Coronary artery (tissue), 2 donors: Measurements from ENCODE around the gene MORN5.

Source experiments
- DNase-seq: peaks from one replicate; pipeline ENCODE4 v3.0.0-alpha.2; 2017; ENCODE audit warnings: low spot score
- H3K27ac ChIP-seq, 2 donors: fragments of 200-600 bp; sonication (generic); one replicate each; pipeline ENCODE4 v1.5.1; 2016 to 2019
- H3K4me3 ChIP-seq: fragments of 200-600 bp; sonication (generic); 2 replicates; pipeline ENCODE4 v1.5.1; 2016; ENCODE audit warnings: mild to moderate bottlenecking, moderate library complexity
- TF ChIP-seq, protein P1 (sequence below): fragments of 200-600 bp; sonication (generic); IDR thresholded peaks from one replicate; pipeline ENCODE4 v1.5.1; 2019; ENCODE audit warnings: antibody characterized with exemption

The MORN5 gene

DNA sequence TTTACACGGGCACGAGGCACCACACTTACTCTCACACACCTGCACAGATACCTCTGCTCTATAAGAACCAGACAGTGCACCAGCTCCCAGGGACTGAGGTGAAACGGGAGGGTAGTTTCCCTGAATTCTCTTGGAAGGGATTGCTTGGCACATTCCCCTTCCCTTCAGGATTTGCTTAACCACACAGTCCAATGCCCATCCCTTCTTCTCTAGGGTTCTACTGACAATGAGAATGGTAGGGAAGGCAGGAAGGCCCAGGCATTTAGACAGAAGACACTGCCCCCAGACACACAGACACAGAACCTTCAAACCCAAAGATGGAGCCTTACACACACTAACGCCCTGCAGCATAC is 69.8 kb downstream of the MORN5 start:
- Histone ChIP-seq H3K4me3 (peak overlapping the region; percentile 64), H3K27ac (no peak overlapping the region)
- no peak for DNase-seq
- TF ChIP-seq, protein P1, sequence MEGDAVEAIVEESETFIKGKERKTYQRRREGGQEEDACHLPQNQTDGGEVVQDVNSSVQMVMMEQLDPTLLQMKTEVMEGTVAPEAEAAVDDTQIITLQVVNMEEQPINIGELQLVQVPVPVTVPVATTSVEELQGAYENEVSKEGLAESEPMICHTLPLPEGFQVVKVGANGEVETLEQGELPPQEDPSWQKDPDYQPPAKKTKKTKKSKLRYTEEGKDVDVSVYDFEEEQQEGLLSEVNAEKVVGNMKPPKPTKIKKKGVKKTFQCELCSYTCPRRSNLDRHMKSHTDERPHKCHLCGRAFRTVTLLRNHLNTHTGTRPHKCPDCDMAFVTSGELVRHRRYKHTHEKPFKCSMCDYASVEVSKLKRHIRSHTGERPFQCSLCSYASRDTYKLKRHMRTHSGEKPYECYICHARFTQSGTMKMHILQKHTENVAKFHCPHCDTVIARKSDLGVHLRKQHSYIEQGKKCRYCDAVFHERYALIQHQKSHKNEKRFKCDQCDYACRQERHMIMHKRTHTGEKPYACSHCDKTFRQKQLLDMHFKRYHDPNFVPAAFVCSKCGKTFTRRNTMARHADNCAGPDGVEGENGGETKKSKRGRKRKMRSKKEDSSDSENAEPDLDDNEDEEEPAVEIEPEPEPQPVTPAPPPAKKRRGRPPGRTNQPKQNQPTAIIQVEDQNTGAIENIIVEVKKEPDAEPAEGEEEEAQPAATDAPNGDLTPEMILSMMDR, result no peak

DNA sequence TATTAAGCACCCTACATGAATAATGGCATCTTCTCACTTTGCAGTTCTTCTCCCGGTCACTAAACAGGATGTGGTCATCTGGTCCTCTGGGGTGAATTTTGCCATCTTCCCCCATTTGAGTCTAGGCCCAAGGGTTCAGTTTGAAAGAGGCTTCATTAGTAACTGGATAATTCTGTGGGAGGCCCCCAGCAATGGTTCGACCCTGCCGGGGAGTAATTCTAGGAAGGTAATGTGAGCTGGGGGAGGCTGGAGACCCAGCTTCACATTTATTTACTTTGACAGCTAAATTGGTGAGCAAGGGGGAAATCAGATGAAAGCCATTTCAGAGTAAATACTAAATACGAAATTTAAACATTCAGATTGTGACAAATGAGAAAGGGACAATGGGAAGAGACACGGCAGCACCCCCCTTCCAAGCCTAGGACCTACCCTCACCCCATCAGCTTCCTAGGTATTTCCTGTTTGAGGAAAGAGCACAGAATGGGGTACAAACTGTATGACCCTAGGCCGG is 73.1 kb downstream of the MORN5 start:
- Histone ChIP-seq H3K27ac (no peak overlapping the region), H3K4me3 (no peak overlapping the region)
- DNase-seq, result no peak
- TF ChIP-seq, protein P1, result no peak

DNA sequence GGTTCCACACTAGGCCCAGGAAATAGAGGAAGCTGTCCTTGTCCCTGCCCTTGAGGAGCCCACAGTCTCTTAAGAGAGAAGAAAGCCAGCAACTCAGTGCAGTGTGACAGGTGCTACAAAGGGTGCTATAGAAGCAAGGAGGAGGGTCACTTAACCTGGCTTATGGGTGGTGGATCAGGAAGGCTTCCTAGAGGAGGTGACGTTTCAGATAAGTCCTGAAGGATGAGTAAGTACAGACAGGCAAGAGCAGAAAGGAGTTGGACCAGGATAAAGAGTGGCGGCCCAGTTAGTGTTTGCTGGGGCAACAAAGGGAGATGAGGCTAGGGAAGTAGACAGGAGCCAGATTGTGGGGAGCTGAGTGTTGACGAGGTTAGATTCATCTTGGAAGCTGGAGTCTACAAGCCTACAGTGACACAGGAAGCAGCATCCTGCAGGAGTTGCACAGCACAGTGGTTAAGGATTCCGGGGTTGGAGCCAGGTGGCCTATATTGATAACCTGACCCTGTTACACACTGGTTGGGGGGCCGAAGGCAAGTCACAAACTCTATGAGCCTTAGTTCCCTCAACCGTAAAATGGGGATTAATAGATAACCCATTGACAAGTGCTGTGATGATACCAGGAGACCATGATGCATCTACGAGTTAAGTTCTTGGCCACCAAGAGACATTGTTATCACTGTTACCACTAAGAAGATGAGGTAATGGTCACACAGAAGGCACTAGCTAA is 74.5 kb downstream of the MORN5 start:
- DNase-seq, result no peak

DNA sequence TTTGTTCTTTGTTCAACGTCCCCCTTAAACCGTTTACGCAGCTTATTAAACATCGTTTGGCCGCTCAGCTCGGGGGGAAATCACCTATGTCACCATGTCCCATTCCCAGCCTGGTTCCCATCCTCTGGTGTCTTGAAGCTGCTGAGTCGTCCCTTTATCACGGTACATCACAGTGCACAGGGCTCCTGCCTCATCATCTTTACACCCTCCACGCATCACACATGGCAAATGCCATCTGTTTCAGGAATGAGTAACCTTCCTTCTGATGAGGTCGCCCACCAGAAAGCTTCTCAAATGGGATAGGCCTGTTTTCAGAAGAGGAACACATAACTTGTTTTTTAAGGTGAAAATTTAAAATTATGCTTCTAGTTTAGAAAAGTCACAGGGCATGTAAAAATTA is 77.0 kb downstream of the MORN5 start:
- no peak for DNase-seq
- Histone ChIP-seq H3K27ac (no peak overlapping the region), H3K4me3 (no peak overlapping the region)
- TF ChIP-seq, protein P1, result no peak

More for the DNA sequence above, 74.5 kb downstream of the MORN5 start:
- Histone ChIP-seq H3K27ac (no peak overlapping the region), H3K4me3 (no peak overlapping the region)
- TF ChIP-seq, protein P1, result no peak

DNA sequence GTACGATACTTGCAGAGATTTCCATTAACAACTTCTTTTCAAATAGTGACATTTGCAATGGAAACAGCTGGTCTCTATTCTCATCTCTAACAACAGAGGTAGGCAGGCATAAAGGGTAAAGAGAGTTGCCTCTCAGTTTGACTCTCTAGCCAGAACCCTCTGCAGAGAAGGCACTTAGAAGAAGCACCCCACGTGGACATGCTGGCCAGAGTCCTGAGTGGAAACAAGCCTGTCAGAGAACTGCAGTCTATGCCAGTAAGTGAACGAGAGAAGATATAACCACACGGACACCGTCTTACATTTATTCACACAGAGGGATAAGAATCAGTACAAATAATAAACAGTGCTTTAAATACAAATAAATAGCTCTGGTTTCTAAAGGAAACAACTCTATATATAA is 80.0 kb downstream of the MORN5 start:
- DNase-seq, result no peak
- Histone ChIP-seq H3K4me3 (no peak overlapping the region), H3K27ac (no peak overlapping the region)
- TF ChIP-seq, protein P1, result no peak

DNA sequence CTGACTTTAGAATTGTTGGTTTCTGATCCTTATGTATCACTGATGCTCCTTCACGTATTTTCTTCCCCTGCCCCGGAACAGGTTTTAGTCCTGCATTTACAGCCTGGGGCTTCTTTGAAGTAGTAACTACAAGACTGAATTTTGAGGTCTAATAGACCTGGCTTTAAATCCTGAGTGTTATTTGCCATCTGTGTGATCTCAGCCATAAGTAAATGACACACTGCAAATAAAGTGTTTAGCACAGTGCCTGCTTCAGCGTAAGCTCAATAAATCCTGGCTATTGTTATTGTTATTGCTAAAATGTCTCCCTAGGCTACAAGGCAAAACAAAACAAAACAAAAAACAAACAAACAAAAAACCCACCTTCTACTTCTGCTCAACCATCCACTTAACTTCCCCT is 84.6 kb downstream of the MORN5 start:
- no peak for DNase-seq
- TF ChIP-seq, protein P1, result no peak
- Histone ChIP-seq H3K27ac (no peak overlapping the region), H3K4me3 (no peak overlapping the region)

DNA sequence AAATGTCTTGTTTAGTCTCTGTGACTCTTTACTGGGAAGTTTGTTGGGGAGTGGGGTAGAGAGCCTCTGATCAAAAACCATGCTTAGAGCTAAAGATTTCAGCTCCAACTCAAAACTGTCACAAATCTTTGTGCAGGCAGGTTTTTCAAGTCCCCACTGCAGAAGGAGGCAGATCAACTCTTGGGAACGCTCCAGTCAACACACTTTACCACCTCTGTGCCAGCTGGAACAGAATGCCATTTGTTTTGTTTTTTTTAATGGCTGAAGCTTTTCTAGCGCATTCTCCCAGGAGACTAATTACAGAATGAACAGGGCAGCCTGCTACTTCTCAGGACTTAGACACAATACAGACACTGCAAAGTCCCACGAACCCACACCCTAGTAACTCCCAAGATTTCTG is 87.0 kb downstream of the MORN5 start:
- no peak overlapping the region for H3K4me3 ChIP-seq
- TF ChIP-seq, protein P1, result no peak
- no peak for DNase-seq
- no peak overlapping the region for H3K27ac ChIP-seq
